HG03457 (cell line): ENCODE measurements around the gene SLC6A3.

Experiments used
- ATAC-seq: cut with Tn5 transposase; IDR thresholded peaks from one replicate; pipeline ENCODE4 v1.9.1; 2021; ENCODE audit warnings: moderate number of reproducible peaks; ENCODE audit not compliant: unreplicated experiment

SLC6A3 gene

GRCh38 chr5:1409381-1410110 is 35.7 kb downstream of the SLC6A3 start:
- ATAC-seq, result no peak

GRCh38 chr5:1406681-1407640 is 38.3 kb downstream of the SLC6A3 start:
- ATAC-seq, result no peak

GRCh38 chr5:1405539-1406530 is 39.4 kb downstream of the SLC6A3 start:
- ATAC-seq, result no peak

GRCh38 chr5:1405121-1405520 is 40.1 kb downstream of the SLC6A3 start:
- ATAC-seq, result no peak

GRCh38 chr5:1404062-1404461 is 41.2 kb downstream of the SLC6A3 start:
- no peak for ATAC-seq

GRCh38 chr5:1402611-1403255 is 42.5 kb downstream of the SLC6A3 start:
- ATAC-seq, result no peak

- no peak for ATAC-seq
Observed at GRCh38 chr5:1401536-1402138, 43.6 kb downstream of the SLC6A3 start.

GRCh38 chr5:1400936-1401335 is 44.3 kb downstream of the SLC6A3 start:
- ATAC-seq, result no peak

GRCh38 chr5:1400211-1400855 is 44.9 kb downstream of the SLC6A3 start:
- no peak for ATAC-seq

GRCh38 chr5:1399737-1400136 is 45.5 kb downstream of the SLC6A3 start:
- no peak for ATAC-seq

- ATAC-seq, result no peak
Observed at GRCh38 chr5:1396293-1396816, 48.9 kb downstream of the SLC6A3 start.

- ATAC-seq, result no peak
Observed at GRCh38 chr5:1394881-1395860, 50.1 kb downstream of the SLC6A3 start.

- ATAC-seq, result no peak
Observed at GRCh38 chr5:1393571-1394501, 51.4 kb downstream of the SLC6A3 start.

GRCh38 chr5:1392801-1393565 is 52.3 kb downstream of the SLC6A3 start:
- no peak for ATAC-seq

- ATAC-seq, result no peak
Observed at GRCh38 chr5:1392261-1392660, 53.0 kb downstream of the SLC6A3 start.

GRCh38 chr5:1391691-1392090 is 53.5 kb downstream of the SLC6A3 start:
- no peak for ATAC-seq
